Thyroid gland (tissue), 4 donors: ENCODE results near the gene AKR1B1.

ENCODE experiments used
- POLR2A ChIP-seq, 2 donors: fragments of 450-650 bp; IDR thresholded peaks; one replicate each; pipeline ENCODE4 v1.6.1; 2017; ENCODE audit warnings: antibody characterized with exemption in 2 of 2, mild to moderate bottlenecking in 2 of 2, moderate library complexity in 1 of 2
- TF ChIP-seq, protein P1 (sequence below), 6 experiments: fragments of 200-600 bp in 3 of 6; fragments of 450-650 bp in 3 of 6; sonication (generic) in 3 of 6; IDR thresholded peaks; one replicate each; pipeline ENCODE4 v1.5.1; 2016 to 2019; ENCODE audit warnings: antibody characterized with exemption in 6 of 6, mild to moderate bottlenecking in 2 of 6, inconsistent platforms in 1 of 6, moderate library complexity in 1 of 6

- TF ChIP-seq, protein P1, sequence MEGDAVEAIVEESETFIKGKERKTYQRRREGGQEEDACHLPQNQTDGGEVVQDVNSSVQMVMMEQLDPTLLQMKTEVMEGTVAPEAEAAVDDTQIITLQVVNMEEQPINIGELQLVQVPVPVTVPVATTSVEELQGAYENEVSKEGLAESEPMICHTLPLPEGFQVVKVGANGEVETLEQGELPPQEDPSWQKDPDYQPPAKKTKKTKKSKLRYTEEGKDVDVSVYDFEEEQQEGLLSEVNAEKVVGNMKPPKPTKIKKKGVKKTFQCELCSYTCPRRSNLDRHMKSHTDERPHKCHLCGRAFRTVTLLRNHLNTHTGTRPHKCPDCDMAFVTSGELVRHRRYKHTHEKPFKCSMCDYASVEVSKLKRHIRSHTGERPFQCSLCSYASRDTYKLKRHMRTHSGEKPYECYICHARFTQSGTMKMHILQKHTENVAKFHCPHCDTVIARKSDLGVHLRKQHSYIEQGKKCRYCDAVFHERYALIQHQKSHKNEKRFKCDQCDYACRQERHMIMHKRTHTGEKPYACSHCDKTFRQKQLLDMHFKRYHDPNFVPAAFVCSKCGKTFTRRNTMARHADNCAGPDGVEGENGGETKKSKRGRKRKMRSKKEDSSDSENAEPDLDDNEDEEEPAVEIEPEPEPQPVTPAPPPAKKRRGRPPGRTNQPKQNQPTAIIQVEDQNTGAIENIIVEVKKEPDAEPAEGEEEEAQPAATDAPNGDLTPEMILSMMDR (IDR thresholded peaks at IDR 0.05) = no peak
- no peak for TF ChIP-seq POLR2A (IDR thresholded peaks at IDR 0.05)
These were observed 45.8 kb upstream of the AKR1B1 start for GRCh38 chr7:134504660-134505164.
